ENCODE measurements around the gene MYH16. TPM values are rescaled to one million over a fixed set of nuclear protein-coding genes. Genes with fewer than 3 reads are reported as not detected.
"Not testable (repeated sequence)": the region's sequence is repeated elsewhere in the genome, so short reads cannot be mapped to it uniquely, and the experiment has no call there.

Gene MYH16
- total RNA-seq, 2 experiments from 2014 or later, result not detected

DNA sequence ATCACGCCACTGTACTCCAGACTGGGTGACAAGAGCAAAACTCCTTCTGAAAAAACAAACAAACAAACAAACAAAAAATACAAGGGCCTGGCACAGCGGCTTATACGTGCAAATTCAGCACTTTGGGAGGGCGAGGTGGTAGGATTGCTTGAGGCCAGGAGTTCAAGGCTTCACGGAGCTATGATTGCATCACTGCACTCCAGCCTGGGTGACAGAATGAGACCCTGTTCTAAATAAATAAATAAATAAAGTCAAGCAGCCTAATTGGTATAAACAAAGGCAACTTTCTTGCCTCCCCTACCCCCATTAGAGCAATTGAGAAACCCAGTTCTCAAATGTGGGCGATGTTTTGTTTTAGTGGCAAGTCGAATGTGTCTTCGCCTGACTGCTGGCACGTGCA lies 38.5 kb upstream of the MYH16 start:
- no peak for DNase-seq (ENCODE audit: low spot score)
- TF ChIP-seq, protein P1, sequence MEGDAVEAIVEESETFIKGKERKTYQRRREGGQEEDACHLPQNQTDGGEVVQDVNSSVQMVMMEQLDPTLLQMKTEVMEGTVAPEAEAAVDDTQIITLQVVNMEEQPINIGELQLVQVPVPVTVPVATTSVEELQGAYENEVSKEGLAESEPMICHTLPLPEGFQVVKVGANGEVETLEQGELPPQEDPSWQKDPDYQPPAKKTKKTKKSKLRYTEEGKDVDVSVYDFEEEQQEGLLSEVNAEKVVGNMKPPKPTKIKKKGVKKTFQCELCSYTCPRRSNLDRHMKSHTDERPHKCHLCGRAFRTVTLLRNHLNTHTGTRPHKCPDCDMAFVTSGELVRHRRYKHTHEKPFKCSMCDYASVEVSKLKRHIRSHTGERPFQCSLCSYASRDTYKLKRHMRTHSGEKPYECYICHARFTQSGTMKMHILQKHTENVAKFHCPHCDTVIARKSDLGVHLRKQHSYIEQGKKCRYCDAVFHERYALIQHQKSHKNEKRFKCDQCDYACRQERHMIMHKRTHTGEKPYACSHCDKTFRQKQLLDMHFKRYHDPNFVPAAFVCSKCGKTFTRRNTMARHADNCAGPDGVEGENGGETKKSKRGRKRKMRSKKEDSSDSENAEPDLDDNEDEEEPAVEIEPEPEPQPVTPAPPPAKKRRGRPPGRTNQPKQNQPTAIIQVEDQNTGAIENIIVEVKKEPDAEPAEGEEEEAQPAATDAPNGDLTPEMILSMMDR (conservative IDR thresholded peaks at IDR 0.05; ENCODE audit: low read length), result no peak
- no peak for TF ChIP-seq EZH2phosphoT487 (IDR thresholded peaks at IDR 0.05; ENCODE audit: borderline replicate concordance, low read depth, low read length)
- POLR2A ChIA-PET, result no interaction called here
- CTCF ChIA-PET (ENCODE audit: unreplicated experiment), result no interaction called here
- Histone ChIP-seq H3K4me3 (ENCODE audit: low read depth, low read length, poor library complexity, severe bottlenecking) (no peak overlapping the region), H4K20me1 (ENCODE audit: insufficient read depth, low read length) (no peaks in the 10 kb centered on the region), H3K4me2 (ENCODE audit: low read length) (no peak overlapping the region), H3K9me3 (ENCODE audit: low read length) (no peaks in the 10 kb centered on the region), H3K27ac (ENCODE audit: low read depth, low read length, poor library complexity, severe bottlenecking) (no peak overlapping the region), H3K4me1 (ENCODE audit: insufficient read depth, low read length, poor library complexity, severe bottlenecking) (no peaks in the 10 kb centered on the region), H3K79me2 (ENCODE audit: insufficient read depth, low read depth, low read length) (no peaks in the 10 kb centered on the region), H2AFZ (ENCODE audit: low read length) (no peak overlapping the region), H3K9me2 (ENCODE audit: insufficient read depth, low read length) (no peaks in the 10 kb centered on the region), H3K36me3 (ENCODE audit: insufficient read depth, low read length) (no peaks in the 10 kb centered on the region)
- no TSS peak for BruUV-seq (replicated peaks)
- intact Hi-C loops (cut with micrococcal nuclease; ENCODE audit: unreplicated experiment), result no loop called here

DNA sequence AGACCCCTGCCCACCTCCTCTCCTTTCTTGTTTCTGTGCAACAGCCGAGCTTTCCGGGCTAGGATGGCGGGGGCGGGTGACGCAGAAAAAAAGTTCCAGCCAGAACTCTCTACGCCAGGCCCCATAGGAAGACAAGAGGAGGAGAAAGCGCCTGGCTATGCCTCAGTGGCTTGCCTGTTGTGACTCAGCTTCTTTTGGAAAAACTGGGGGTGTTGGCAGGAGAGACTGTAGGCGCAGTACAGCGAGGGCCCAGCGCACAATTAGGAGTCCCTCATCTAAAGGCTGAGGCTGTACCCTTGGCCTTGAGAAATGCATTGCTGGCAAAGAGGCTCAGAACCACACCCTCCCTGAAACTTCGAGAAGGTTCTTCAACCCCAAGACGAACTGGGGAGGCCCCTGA lies 36.7 kb upstream of the MYH16 start:
- Histone ChIP-seq H3K4me1 (ENCODE audit: insufficient read depth, low read length, poor library complexity, severe bottlenecking) (no peaks in the 10 kb centered on the region), H3K4me3 (ENCODE audit: low read depth, low read length, poor library complexity, severe bottlenecking) (no peak overlapping the region), H4K20me1 (ENCODE audit: insufficient read depth, low read length) (no peaks in the 10 kb centered on the region), H3K4me2 (ENCODE audit: low read length) (no peak overlapping the region), H3K27ac (ENCODE audit: low read depth, low read length, poor library complexity, severe bottlenecking) (no peak overlapping the region), H3K9me3 (ENCODE audit: low read length) (no peaks in the 10 kb centered on the region), H3K36me3 (ENCODE audit: insufficient read depth, low read length) (no peaks in the 10 kb centered on the region), H2AFZ (ENCODE audit: low read length) (no peak overlapping the region), H3K79me2 (ENCODE audit: insufficient read depth, low read depth, low read length) (no peaks in the 10 kb centered on the region), H3K9me2 (ENCODE audit: insufficient read depth, low read length) (no peaks in the 10 kb centered on the region)
- ChIA-PET CTCF (ENCODE audit: unreplicated experiment) (no interaction called here), POLR2A (no interaction called here)
- intact Hi-C loops (cut with micrococcal nuclease; ENCODE audit: unreplicated experiment), result no loop called here
- BruUV-seq (replicated peaks), result no TSS peak
- no peak for DNase-seq (ENCODE audit: low spot score)
- TF ChIP-seq, protein P1 (conservative IDR thresholded peaks at IDR 0.05; ENCODE audit: low read length), result no peak
- TF ChIP-seq EZH2phosphoT487 (IDR thresholded peaks at IDR 0.05; ENCODE audit: borderline replicate concordance, low read depth, low read length), result no peak

DNA sequence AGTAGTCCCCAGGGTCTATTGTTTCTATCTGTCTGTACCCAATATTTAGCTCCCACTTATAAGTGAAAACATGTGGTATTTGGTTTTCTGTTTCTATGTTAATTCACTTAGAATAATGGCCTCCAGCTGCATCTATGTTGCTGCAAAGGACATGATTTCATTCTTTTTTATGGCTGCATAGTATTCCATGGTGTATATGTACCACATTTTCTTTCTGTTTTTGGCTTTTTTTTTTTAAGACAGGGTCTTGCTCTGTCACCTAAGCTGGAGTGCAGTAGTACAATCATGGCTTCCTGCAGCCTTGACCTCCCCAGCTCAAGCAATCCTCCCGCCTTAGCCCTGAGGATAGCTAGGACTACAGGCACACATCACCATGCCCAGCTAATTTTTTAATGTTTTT lies 34.8 kb upstream of the MYH16 start:
- H3K4me1 ChIP-seq (ENCODE audit: insufficient read depth, low read length, poor library complexity, severe bottlenecking); H3K36me3 ChIP-seq (ENCODE audit: insufficient read depth, low read length); intact Hi-C loops (cut with micrococcal nuclease; ENCODE audit: unreplicated experiment); H3K9me2 ChIP-seq (ENCODE audit: insufficient read depth, low read length); H3K9me3 ChIP-seq (ENCODE audit: low read length); CTCF ChIA-PET (ENCODE audit: unreplicated experiment); H3K27ac ChIP-seq (ENCODE audit: low read depth, low read length, poor library complexity, severe bottlenecking); H3K79me2 ChIP-seq (ENCODE audit: insufficient read depth, low read depth, low read length); H2AFZ ChIP-seq (ENCODE audit: low read length); H3K4me3 ChIP-seq (ENCODE audit: low read depth, low read length, poor library complexity, severe bottlenecking); H4K20me1 ChIP-seq (ENCODE audit: insufficient read depth, low read length); DNase-seq (ENCODE audit: low spot score); H3K4me2 ChIP-seq (ENCODE audit: low read length); BruUV-seq (replicated peaks): not testable (repeated sequence)
- POLR2A ChIA-PET, result interaction anchor here (0.7 kb wide), 1 partner anchor 341 kb away, joined by 3 read pairs; no protein-coding TSS in a partner anchor
